Stimulated activated CD8-positive, alpha-beta memory T cell treated with anti-CD3 and anti-CD28 coated beads, Interleukin-15, amount 100 ng/mL, for 1 hour (primary cell): ENCODE measurements around the gene MBD3.

Experiments
- DNase-seq: peaks from one replicate; pipeline ENCODE4 v3.0.0-alpha.2; 2020; ENCODE audit warnings: low read depth

Gene MBD3

DNA sequence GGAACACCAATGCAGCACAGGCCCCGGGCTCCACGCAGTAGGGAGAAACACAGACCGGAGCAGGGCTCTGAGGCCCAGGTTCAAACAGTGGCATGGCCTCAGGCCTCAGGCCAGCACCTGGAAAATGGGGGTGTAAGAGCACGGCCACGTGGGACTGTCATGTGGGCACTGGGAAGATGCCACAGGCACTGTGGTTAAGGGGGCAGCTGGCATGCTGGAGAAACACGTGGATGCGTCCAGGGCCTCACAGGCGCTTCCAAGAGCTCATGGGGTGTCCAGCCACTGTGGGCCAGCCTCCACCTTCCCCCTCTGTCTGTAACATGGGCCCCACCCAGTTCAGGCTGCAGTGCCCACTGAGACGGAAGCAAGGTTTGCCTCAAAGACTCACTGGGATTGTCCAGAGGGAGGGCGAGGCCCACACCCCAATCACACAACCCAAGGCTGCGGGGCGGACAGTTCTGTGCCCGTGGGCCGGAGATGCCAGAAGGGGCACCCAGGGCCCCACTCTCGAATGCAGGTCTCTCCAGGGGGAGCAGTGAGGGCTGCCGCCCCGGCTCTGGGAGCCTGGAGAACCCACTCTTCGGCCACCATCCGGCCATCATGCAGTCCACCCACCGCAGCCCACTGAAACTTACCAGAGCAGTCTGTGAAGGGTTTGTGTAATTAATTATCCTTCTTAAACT is 6.3 kb upstream of the MBD3 start:
- no peak for DNase-seq

DNA sequence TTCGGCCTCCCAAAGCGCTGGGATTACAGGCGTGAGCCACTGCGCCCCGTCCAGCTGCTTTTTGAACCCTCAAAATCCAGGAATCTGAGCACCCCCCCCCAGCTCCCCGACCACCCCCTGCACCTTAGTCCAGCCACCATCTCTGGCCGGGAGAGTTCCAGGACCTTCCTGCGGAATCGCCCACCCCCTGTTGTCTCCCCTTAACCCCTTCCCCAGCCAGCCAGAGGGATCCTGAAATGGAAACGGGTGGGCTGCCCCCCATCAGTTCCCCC is 772 bp upstream of the MBD3 start:
- DNase-seq: no peak

DNA sequence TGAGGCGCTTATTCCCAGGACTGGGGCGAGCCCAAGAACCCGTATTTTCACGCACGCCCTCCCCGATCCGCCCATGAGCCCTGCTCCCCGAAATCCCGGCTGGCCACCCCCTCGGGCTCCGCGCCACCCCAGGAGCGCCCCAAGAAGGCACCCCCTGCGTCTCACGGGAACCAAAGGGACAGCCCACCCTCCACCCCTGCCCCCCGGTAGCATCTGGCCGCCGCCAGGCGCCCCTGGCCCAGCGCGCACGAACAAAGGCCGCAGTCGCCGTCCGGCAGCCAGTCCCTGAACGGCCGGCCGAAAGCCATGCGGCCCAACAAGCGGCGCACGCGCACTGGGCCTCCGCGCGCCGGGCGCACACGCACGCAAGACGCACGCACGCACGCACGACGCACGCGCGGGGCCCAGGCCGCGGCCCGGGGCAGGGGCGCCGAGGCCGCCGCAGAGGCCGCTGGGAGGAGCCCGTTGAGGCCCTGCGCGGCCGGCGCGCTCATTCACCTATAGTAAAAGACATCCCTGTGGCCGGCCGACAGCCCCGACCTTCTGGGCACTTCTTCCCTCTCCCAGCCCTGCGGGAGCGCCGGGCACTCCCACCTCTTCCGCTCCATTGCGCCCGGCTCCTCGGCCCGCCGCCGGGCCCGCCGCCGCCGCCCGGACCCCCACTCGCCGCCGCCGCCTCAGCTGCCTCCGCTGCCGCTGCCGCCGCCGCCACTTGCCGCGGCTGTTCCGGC is 476 bp downstream of the MBD3 start:
- peak; percentile 45 for DNase-seq

DNA sequence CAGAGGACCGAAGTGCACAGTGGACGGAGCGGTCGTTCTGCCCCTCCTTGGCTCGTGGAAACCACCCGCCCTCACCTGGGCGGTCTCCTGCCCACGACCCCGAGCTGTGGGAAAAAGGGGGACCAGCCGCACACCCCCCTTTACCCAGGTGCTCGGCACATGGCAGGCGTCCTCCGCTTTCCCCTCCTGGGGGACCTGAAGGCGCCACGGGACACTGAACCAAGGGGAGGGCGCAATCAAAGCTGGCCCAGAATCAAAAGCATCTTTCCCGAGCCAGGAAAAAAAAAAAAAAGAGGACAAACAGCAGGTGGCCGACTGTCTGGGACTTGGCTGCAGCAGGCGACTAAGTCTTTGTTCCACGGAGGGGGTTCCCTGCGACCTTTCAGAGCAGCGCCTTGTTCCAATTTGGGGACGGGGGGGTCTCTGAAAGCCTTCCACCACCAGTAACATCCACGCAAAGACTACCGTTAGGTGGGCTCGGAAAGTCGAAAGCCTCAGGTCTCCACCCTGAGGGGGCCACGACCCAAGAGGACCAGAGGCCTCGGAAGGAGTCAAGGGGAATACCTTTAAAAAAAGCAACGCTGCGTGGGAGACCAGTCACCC is 1.1 kb downstream of the MBD3 start:
- no peak for DNase-seq

DNA sequence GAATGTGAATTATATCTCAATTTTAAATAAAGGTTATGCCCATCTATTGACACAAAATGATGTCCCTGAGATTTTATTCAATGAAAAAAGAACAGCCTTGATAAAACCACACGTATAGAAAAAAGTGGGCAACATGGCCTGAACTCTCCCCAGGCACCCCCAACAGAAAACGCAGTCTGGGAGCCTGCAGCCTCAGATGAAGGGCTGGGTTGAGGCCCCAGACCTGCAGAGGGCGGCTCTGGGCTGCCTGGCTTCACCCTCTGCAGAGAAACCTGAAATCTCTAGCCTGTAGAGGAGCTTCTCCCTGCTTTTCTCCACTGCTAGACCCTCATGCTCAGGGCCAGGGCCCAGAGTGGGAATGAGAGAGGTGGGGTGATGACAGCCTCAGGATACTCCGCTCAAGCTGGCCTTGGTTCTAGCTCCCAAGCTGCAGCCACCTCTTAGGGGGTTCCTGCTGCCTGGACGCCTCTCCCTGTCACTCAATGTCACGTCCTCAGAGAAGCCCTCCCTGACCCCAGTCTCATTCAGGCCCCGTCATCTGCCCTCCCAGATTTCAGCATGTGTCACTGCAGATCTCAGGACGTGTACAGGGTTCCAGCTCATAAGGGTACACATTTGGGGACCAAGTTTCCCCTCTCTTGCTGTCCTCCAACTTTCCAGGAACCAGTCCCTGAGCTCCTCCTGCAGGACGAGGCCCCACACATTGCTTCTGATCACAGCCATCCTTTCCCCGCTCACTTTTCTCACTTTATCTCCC is 1.8 kb downstream of the MBD3 start:
- DNase-seq: no peak

DNA sequence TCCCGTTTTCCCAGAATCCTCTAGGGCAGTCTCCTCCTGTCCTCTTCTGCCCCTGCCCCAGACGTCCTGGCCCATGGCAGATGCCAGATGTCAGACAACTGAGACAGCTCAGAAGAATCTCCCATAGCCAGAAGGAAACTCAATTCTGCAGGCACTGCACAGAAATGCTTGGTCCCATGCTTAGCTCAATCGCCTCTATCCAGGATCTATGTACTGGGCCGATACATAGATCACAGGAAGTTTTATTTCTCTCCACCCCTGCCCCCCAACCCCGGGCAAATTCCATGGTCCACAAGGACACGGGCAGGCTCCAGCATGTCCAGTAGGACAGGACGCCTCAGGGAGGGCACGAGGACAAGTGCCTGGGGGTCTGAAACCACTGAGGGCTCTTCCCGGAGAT is 4.8 kb downstream of the MBD3 start:
- no peak for DNase-seq

DNA sequence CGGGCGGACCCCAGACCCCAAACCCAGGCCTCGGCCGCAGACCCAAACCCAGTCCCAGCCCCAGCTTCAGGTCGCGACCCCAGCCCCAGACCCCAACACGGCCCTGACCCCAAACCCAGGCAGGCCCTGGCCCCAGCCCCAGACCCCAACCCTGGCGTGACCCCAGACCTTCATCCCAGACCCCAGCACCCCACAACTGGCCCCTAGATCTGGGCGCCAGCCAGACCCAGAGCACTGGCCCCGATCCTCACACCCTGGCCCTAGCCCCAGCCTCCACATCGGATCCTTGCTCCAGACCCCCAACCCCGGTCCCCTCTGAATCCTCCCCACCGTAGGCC is 7.5 kb downstream of the MBD3 start:
- DNase-seq: no peak

DNA sequence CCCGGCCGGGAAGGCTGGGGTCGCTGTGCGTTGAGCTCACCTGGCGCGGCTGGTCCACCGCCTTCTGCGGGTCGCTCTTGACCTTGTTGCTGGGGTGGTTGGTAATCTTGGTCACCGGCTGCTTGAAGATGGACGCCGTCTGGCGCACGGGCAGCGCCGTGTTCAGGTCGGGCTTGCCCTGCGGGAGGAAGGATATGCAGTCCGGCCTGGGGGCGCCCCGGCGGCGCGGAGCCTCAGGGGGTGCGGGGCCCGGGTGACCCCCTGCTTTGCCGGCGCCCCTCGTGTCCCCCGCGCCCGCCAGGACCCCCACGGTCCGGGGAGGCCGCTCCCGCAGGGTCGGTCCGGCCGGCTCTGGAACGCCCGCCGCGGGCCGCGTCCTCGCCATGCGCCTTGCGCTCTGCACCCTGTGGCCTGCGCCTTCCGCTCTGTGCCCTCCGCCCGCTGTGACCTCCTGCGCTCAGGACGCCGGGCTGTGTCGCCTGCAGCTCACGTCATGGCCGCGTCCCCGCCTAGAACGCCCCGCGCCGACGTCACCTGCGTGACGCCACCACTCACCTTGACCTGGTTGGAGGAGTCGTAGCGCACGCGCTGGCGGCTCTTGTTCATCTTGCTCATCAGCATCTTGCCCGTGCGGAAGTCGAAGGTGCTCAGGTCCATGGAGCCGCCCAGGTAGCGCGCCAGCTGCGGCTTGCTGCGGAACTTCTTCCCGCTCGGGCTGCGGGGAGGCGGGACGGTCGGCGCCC is 8.0 kb downstream of the MBD3 start:
- no peak for DNase-seq

DNA sequence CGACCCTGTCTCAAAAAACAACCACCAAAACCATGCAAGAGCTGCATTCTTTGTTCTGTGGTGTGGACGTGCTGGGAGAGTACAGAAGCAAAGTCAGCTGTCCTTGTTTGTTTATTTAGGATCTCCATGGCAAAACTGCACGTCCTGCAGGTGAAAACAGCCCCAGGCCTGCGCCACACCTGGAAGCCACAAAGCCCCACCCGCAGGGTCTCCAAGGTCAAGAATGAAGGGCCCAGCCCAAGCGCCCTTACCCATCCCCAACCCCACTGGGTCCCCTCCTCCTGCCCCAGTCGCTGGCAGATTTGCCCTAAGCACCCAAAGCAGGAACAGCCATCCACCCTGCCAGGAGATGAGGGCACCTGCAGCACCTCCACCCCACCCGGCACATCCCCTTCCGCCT is 10.5 kb downstream of the MBD3 start:
- no peak for DNase-seq

DNA sequence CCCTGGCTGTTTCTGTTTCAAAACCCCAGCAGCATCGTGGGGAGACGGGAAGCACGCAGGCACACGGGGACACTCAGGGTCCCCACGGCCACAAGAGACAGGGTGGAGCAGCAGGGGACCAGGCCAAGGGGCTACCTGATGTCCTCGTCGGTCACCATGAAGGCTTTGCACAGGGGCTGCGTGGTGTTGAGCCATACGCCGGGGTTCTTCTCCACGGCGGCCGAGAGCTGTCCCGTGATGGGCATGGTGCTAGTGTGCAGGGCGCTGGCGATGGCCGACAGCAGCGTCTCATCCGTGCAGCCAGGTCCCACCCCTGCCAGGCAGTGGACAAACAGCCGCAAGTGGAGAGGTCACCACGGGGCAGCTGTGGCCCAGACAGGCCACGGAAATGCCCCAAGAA is 11.7 kb downstream of the MBD3 start:
- DNase-seq: no peak

DNA sequence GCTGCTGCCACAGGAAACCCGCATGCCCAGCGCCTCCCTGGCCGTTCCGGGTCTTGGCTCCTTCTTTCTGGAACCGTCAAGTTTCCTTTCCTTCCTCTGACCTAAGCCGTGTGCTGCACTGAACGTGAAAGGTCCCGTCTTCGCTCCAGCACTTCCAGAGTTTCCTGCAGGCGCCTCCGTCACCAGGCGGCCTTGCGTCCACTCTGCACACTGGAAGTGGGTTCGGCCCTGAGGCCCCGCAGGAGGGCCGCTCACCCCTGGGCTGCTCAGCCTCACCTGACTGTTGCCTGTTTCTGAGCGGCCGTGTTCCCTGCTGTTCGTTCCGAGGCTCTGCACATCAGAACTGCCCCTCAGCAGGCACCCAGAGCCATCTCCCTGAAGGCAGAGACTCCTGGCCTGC is 12.3 kb downstream of the MBD3 start:
- no peak for DNase-seq

DNA sequence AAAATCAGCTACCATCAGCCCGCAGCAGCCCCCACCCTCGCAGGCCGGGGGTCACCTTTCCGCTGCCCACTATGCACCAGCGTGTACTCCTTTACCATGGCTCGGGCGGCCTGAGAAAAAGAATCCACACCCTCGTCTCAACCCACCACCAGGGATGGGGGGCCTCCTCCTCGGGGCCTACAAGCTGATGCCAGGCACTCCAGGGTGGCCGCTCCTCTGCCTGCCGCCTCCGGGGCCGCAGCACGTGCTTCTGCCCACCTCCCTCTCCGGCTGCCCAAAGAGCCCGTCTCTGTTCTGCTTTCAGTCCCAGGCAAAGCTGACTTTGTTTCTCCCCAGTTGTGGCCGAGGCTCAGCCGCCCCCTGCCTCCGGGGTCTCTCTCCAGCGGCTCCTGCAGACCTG is 13.4 kb downstream of the MBD3 start:
- no peak for DNase-seq

DNA sequence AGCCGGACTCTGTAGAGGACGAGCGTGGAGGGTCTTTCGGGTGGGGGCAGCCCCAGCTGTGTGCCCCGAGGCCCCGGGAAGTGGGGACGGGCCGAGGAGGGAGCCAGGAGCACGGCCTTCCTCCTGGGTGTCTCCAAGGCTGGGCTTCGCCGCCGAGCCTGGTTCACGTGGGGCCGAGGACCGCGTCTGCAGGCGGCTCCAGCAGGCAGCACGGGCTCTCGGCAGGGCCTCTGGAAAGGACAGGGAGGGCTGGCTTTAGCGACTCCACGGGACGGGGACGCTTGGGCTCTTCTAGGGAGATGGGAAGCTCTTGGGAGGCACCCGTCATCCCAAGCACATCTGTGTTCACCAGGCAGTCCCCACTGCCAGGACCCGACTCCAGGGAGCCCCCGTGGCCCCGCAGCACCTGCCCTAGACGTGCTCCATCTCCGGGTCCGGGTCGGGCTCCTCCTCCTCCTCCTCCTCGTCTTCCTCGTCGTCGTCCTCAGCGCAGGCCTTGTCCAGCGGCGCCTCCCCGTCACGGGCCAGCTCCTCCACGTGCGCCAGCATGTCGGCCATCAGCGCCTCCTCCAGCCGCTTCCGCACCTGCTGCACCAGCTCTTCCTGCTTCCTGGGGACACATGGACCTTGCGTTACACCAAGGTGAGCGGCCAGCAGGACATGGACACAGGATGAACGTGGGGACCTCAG is 14.6 kb downstream of the MBD3 start:
- no peak for DNase-seq

DNA sequence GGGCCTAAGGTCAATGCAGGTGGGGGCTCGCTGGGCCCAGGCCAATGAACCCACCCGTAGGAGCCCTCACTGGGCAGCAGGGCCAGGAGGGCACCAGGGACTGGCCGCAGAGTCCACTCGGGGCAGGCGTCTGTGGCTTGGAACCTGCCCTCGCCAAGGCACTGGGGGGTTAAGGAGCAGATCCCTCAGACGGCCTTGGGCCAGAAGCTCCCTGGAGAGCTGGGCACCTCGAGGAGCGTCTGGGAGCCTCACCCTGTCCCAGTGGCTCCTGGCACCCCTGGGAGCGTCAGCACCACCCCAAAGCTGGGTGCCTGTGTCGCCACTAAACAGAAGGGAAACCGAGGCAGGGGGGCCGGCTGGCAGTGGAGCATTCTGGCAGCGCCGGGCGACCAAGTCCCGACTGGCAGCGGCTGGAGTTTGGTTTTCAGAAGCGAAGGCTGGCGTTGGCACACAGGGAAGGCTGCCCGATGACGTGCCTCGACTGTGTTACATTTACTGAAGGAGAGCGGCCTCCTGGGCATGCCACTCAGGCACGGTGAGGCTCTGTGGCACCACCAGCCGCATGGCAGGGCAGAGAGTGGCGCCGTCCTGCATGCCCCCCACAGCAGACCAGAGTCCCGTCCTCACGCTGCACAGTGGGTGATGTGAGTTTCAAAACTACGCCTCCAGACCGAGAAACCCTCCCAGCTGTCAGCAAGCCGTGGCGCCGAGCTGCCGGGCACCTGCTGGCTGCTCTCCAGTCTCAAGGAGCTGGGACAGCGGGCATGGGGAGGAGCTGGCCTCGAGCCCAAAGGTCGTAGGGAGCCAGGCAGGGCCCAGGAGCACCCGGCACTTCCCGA is 15.4 kb downstream of the MBD3 start:
- no peak for DNase-seq

DNA sequence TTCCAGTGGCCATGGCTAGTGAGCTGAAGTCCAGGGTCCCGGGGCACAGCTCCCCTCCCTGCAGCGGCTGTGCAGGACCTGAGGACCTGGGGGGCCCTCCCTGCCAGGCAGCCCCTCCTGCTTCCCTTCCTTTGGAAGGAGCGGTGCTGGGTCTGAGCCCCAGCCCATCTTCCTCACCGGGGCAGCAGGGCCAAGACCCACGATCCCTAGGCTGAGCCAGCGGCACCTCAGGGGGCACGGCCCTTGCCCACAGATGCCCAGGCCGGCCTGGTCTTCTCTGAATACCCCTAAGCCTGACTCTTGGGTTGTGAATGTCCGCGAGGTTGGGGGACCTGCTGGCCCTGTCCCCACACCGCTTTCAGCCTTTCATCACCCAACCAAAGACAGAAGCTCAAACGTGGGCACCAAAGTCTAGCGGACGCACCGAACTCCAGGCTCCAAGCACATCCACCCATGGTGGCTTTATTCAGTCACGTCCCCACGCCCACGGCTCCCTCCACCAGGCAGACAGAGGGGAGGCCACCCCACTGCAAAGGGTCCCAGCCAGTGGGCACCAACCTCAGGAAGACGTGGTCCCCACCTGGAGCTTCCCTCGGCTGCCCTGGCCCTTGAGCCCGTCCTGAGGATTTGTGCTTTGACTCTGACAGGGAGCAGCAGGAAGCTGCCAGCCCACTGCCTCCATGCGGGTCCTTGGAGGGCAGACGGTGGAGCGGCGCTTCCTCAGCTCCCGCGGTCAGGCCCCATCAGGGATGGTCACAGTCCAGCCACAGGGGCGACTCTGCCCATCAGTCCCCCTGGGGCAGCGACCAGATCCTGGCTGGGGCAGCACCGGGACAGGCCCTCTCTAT is 16.2 kb downstream of the MBD3 start:
- no peak for DNase-seq

DNA sequence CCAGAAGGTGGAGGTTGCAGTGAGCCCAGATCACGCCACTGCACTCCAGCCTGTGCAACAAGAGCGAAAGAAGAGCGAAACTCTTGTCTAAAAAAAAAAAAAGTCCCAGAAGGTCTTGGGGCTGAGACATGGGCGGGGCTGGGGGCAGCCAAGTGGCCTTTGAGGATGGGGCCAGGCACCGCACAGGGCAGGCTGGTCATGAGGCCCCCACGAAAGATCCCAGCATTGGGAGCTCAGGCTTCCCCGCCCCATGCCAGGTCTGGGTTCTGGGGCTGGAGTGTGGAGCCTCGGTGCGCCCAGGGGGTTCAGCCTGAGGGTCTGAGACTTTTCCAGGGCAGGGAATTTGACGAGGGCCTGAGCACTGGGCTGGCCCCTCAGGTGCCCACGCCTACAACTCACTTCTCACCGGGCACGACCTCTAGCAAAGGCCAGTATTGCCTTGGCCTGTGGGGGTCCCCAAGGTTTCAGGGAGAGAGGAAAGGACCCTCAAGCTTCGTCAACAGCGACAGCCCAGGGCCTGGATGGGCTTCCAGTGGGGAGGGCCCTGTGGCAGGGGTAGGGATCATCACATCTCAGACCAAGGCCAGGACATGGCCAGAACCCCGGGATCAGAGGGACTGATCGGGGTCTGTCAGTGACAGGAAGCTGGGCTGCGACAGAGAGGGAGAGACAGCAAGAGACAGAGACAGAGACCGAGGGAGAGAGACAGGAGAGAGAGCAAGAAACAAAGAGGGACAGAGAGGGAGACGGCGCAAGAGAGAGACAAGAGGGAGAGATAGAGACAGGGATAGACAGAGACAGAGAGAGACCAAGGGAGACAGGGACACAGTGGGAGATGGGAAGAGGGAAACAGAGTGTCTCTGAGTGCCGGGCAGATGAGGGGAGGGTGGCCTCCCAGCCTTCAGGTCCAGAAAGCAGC is 17.1 kb downstream of the MBD3 start:
- no peak for DNase-seq

DNA sequence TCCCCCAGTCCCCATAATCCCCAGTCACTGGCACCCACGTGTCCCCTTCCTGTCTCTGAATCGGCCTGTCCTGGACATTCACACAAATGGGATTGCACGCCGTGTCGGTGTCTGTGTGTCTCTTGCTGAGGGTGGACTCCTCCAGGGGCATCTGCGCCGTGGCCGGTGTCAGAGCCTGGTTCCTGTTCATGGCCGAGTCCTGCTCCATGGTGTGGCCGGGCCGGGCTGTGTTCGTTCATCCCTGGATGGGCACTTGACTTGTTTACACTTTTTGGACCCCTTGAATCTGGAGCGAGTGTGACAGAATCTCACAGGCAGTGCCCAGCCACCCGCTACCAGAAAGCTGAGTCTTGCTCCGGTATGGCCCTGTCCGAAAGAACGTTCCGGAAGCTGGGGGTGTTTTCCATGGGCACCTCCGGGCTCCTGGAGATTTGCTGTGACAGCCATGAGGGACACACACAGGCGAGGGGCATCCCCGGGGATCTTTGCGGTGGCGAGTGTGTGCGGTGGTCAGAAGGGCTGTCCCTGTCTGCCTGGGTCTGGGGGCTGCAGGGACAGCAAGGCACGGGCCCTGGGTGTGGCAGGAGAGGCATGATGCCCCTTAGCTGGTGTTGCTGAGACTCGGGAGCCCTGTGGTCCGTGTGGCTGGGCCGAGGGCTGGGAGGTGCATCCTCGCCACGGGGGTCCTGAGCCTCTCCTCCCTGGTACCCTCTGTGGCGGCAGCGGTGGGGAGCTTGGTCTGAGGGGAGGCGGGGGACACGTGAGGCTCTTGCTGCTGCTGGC is 18.1 kb downstream of the MBD3 start:
- no peak for DNase-seq

DNA sequence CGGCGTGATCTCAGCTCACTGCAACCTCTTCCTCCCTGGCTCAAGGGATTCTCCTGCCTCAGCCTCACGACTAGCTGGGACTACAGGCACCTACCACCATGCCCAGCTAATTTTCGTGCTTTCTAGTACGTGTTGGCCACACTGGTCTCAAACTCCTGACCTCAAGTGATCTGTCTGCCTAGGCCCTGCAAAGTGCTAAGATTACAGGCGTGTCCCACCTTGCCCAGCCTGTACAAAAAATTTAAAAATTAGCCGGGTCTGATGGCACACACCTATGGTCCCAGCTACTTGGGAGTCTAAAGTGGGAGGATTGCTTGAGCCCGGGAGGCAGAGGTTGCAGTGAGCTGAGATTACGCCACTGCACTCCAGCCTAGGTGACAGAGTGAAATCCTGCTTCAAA is 19.9 kb downstream of the MBD3 start:
- no peak for DNase-seq
